RWPE2 (cell line): ENCODE data around the gene ZNF322.

Experiments used
- ATAC-seq: fragments of 200-7000 bp; cut with Tn5 transposase; 3 replicates; pipeline ENCODE4 v1.9.1; 2021; ENCODE audit warnings: low read depth
- DNase-seq: peaks from one replicate; pipeline ENCODE4 v3.0.0-alpha.2; 2020; ENCODE audit warnings: low spot score
- H3K27ac ChIP-seq: fragments of 450-650 bp; 2 replicates; pipeline ENCODE4 v1.5.1; 2017; ENCODE audit warnings: mild to moderate bottlenecking; ENCODE audit not compliant: poor library complexity, severe bottlenecking
- H3K27me3 ChIP-seq: fragments of 250-450 bp; sonication (Bioruptor Pico); 2 replicates; pipeline ENCODE4 v1.5.1; 2021; ENCODE audit warnings: mild to moderate bottlenecking, moderate library complexity; ENCODE audit not compliant: insufficient read depth, poor library complexity, severe bottlenecking
- H3K36me3 ChIP-seq: fragments of 250-450 bp; sonication (Bioruptor Pico); 2 replicates; pipeline ENCODE4 v1.5.1; 2020; ENCODE audit warnings: low read depth, mild to moderate bottlenecking, moderate library complexity
- H3K4me1 ChIP-seq: fragments of 250-450 bp; sonication (Bioruptor Pico); 2 replicates; pipeline ENCODE4 v1.5.1; 2021; ENCODE audit warnings: mild to moderate bottlenecking, moderate library complexity; ENCODE audit not compliant: insufficient read depth, poor library complexity, severe bottlenecking
- H3K4me3 ChIP-seq: fragments of 250-450 bp; sonication (Bioruptor Pico); 2 replicates; pipeline ENCODE4 v1.5.1; 2021; ENCODE audit warnings: mild to moderate bottlenecking, moderate library complexity; ENCODE audit not compliant: severe bottlenecking
- H3K9me3 ChIP-seq: fragments of 250-450 bp; sonication (Bioruptor Pico); 2 replicates; pipeline ENCODE4 v1.5.1; 2021; ENCODE audit warnings: mild to moderate bottlenecking, moderate library complexity; ENCODE audit not compliant: severe bottlenecking
- TF ChIP-seq, protein P1 (sequence below): fragments of 450-650 bp; IDR thresholded peaks from one replicate; pipeline ENCODE4 v1.5.1; 2017; ENCODE audit warnings: mild to moderate bottlenecking, moderate library complexity; ENCODE audit not compliant: poor library complexity, severe bottlenecking

ZNF322 gene

GRCh38 chr6:26660000-26660361 lies 435 bp upstream of the ZNF322 start:
- TF ChIP-seq, protein P1, sequence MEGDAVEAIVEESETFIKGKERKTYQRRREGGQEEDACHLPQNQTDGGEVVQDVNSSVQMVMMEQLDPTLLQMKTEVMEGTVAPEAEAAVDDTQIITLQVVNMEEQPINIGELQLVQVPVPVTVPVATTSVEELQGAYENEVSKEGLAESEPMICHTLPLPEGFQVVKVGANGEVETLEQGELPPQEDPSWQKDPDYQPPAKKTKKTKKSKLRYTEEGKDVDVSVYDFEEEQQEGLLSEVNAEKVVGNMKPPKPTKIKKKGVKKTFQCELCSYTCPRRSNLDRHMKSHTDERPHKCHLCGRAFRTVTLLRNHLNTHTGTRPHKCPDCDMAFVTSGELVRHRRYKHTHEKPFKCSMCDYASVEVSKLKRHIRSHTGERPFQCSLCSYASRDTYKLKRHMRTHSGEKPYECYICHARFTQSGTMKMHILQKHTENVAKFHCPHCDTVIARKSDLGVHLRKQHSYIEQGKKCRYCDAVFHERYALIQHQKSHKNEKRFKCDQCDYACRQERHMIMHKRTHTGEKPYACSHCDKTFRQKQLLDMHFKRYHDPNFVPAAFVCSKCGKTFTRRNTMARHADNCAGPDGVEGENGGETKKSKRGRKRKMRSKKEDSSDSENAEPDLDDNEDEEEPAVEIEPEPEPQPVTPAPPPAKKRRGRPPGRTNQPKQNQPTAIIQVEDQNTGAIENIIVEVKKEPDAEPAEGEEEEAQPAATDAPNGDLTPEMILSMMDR, result peak; percentile 26
- no peak for DNase-seq
- peaks cover 6% of the 10 kb centered on the region for H3K4me1 ChIP-seq
- peaks cover 26% of the 10 kb centered on the region for H3K36me3 ChIP-seq
- no peaks in the 10 kb centered on the region for H3K27me3 ChIP-seq
- peak overlapping the region; percentile 92 for H3K4me3 ChIP-seq
- H3K27ac ChIP-seq, result no peak overlapping the region
- ATAC-seq, result peak; percentile 35
- H3K9me3 ChIP-seq, result no peaks in the 10 kb centered on the region

DNA sequence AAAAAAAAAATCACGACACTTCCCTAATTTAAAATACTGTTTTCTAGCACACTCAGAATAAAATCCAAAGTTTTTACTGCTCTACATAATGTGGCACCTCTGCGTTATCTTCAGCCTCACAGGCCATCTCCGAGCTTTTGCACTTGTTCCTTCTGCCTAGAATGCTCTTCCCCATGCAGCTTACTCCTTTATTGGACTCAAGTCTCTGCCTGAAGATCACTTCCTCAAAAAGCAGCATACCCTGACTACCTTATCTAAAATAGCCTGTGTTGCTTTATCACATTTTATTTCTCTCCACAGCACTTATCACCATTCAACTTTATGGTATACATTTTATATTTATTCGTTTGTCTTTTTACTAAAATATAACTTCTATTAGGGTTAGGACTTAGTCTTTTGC lies 2.3 kb downstream of the ZNF322 start:
- Histone ChIP-seq H3K9me3 (no peaks in the 10 kb centered on the region), H3K36me3 (peaks cover 53% of the 10 kb centered on the region), H3K4me3 (no peak overlapping the region), H3K4me1 (peaks cover 6% of the 10 kb centered on the region), H3K27ac (no peak overlapping the region), H3K27me3 (no peaks in the 10 kb centered on the region)
- TF ChIP-seq, protein P1, result no peak
- no peak for ATAC-seq
- DNase-seq, result no peak

- Histone ChIP-seq H3K27me3 (no peaks in the 10 kb centered on the region), H3K27ac (no peak overlapping the region), H3K4me1 (peaks cover 2% of the 10 kb centered on the region), H3K9me3 (peaks cover 4% of the 10 kb centered on the region), H3K4me3 (no peak overlapping the region), H3K36me3 (peaks cover 82% of the 10 kb centered on the region)
- TF ChIP-seq, protein P1, result no peak
- DNase-seq (no peak), ATAC-seq (no peak)
These were observed 6.5 kb downstream of the ZNF322 start for GRCh38 chr6:26653007-26653406.

DNA sequence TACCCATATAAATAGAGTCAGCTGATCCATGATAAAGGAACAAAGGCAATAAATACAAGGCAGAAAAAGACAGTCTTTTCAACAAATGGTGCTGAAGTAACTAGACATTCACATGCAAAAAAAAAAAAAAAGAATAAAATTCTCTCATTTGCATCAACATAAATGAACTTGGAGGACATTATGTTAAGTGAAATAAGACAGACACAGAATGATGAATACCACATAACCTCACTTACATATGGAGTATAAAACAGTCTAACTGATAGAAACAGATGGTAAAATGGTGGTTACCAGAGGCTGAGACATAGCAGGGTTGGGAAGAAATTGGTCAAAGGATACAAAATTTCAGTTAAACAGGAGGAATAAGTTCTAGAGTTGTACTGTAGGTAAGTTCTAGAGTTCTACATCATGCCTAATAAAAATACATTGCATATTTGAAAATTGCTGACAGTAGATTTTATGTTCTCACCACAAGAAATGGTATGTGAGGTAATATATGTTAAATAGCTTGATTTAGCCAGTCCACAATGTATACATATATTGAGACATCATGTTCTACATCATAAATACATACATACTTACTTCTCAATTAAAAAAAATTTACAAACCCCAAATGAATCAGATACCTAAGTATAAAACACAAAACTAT lies 8.3 kb downstream of the ZNF322 start:
- ATAC-seq (no peak), DNase-seq (no peak)
- H3K27ac ChIP-seq, result no peak overlapping the region
- H3K9me3 ChIP-seq, result peaks cover 8% of the 10 kb centered on the region
- peaks cover 77% of the 10 kb centered on the region for H3K36me3 ChIP-seq
- H3K4me1 ChIP-seq, result no peaks in the 10 kb centered on the region
- no peaks in the 10 kb centered on the region for H3K27me3 ChIP-seq
- TF ChIP-seq, protein P1, result no peak
- no peak overlapping the region for H3K4me3 ChIP-seq

DNA sequence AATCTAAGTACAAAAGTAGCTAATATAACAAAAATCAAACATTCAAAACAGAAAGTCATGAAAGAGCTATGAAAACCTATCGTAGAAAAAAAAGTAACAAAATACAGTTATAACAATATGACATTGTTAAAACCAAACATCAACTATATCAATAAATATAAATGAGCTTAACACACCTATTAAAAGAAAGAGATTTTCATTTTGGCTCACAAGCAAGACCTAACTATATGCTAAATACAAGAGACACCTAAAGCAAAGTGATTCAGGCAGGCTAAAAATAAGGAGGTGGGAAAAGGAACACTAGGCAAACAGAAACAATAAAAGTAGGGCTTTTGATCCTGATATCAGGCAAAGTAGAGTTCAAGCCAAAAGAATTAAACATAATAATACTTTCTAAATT lies 13.5 kb downstream of the ZNF322 start:
- Histone ChIP-seq H3K27me3 (no peaks in the 10 kb centered on the region), H3K36me3 (peaks cover 73% of the 10 kb centered on the region), H3K9me3 (peaks cover 21% of the 10 kb centered on the region), H3K4me3 (no peak overlapping the region), H3K4me1 (no peaks in the 10 kb centered on the region), H3K27ac (no peak overlapping the region)
- ATAC-seq (no peak), DNase-seq (no peak)
- TF ChIP-seq, protein P1, result no peak
